HepG2 (cell line): ENCODE measurements around the gene RASGRP2. TPM values are rescaled to one million over a fixed set of nuclear protein-coding genes. Genes with fewer than 3 reads are reported as not detected.

Source experiments
- GABPA ChIP-seq, 2 experiments: IDR thresholded peaks; 2 replicates each; pipeline ENCODE4 v1.6.1; 2011 to 2016; ENCODE audit warnings: low read depth in 2 of 2, low read length in 1 of 2, missing biosample characterization in 1 of 2, missing genetic modification characterization in 1 of 2
- GABPB1 ChIP-seq: IDR thresholded peaks from 2 replicates; pipeline ENCODE4 v1.6.1; 2016; ENCODE audit warnings: mild to moderate bottlenecking, missing genetic modification reagents, moderate library complexity, missing compliant biosample characterization
- HNRNPK ChIP-seq: fragments of 200-400 bp; formaldehyde crosslinking; IDR thresholded peaks from 2 replicates; pipeline ENCODE4 v1.6.1; 2018; ENCODE audit warnings: low read length, low read depth, moderate library complexity, mild to moderate bottlenecking; ENCODE audit not compliant: poor library complexity, severe bottlenecking
- KDM1A ChIP-seq: IDR thresholded peaks from 2 replicates; pipeline ENCODE4 v1.6.1; 2016; ENCODE audit warnings: missing compliant biosample characterization
- MTF2 ChIP-seq: sonication (generic); formaldehyde crosslinking; IDR thresholded peaks from 2 replicates; pipeline ENCODE4 v1.5.0; 2020; ENCODE audit warnings: missing genetic modification reagents, borderline replicate concordance
- PATZ1 ChIP-seq: sonication (generic); formaldehyde crosslinking; IDR thresholded peaks from 2 replicates; pipeline ENCODE4 v1.4.0; 2020; ENCODE audit warnings: missing genetic modification reagents
- RNF2 ChIP-seq: fragments of 450-650 bp; conservative IDR thresholded peaks from 2 replicates; pipeline ENCODE4 v1.6.1; 2016; ENCODE audit warnings: low read depth
- SP1 ChIP-seq, 2 experiments: fragments of 450-650 bp in 1 of 2; sonication (generic) in 1 of 2; formaldehyde crosslinking in 1 of 2; IDR thresholded peaks; 2 replicates each; pipeline versions ENCODE4 v1.4.0 to v1.6.1; 2016 to 2020; ENCODE audit warnings: missing genetic modification reagents in 1 of 2
- TAF1 ChIP-seq: sonication (generic); formaldehyde crosslinking; IDR thresholded peaks from 2 replicates; pipeline ENCODE4 v1.4.0; 2020; ENCODE audit warnings: missing genetic modification reagents
- TEAD2 ChIP-seq: sonication (generic); formaldehyde crosslinking; IDR thresholded peaks from 2 replicates; pipeline ENCODE4 v1.9.0; 2021; ENCODE audit warnings: missing genetic modification reagents
- TFDP1 ChIP-seq: IDR thresholded peaks from 2 replicates; pipeline ENCODE4 v1.6.1; 2016; ENCODE audit warnings: missing compliant biosample characterization, missing genetic modification reagents, borderline replicate concordance
- ZGPAT ChIP-seq: IDR thresholded peaks from 2 replicates; pipeline ENCODE4 v1.6.1; 2016; ENCODE audit warnings: mild to moderate bottlenecking
- ZNF251 ChIP-seq: sonication (generic); formaldehyde crosslinking; IDR thresholded peaks from 2 replicates; pipeline ENCODE4 v1.9.0; 2021; ENCODE audit warnings: mild to moderate bottlenecking, missing genetic modification reagents
- ZNF567 ChIP-seq: sonication (generic); formaldehyde crosslinking; IDR thresholded peaks from 2 replicates; pipeline ENCODE4 v1.8.1; 2023; ENCODE audit warnings: mild to moderate bottlenecking, missing genetic modification reagents, borderline replicate concordance
- ZNF687 ChIP-seq: sonication (generic); formaldehyde crosslinking; IDR thresholded peaks from 2 replicates; pipeline ENCODE4 v1.5.1; 2020; ENCODE audit warnings: mild to moderate bottlenecking, missing genetic modification reagents, moderate library complexity
- ZNF710 ChIP-seq: sonication (generic); formaldehyde crosslinking; IDR thresholded peaks from 2 replicates; pipeline ENCODE4 v1.5.0; 2020; ENCODE audit warnings: mild to moderate bottlenecking, missing genetic modification reagents, borderline replicate concordance
- ZNF749 ChIP-seq: sonication (generic); formaldehyde crosslinking; IDR thresholded peaks from 2 replicates; pipeline ENCODE4 v1.8.0; 2022; ENCODE audit warnings: mild to moderate bottlenecking, missing genetic modification reagents, moderate library complexity, borderline replicate concordance
- polyA plus RNA-seq, 8 experiments: library from polyadenylated mRNA; depleted of rRNA in 3 of 8; stranded (reverse) in 7 of 8; unstranded in 1 of 8; fragments of >200 nt; fragmentation: Illumina TruSeq in 4 of 8; extraction: Trizol in 4 of 8; gene quantifications; 2 replicates each; pipeline versions ENCODE4 v1.2.1 to v1.2.3, GENCODE V29; 2011 to 2016; ENCODE audit warnings: low read depth in 4 of 8, missing spikeins in 1 of 8, mixed read lengths in 1 of 8; ENCODE audit not compliant: insufficient read depth in 1 of 8
- total RNA-seq, 5 experiments: library from RNA; depleted of rRNA; stranded (reverse); fragments of >200 nt; fragmentation: Illumina TruSeq; extraction: Trizol; gene quantifications; 2 replicates each; pipeline ENCODE4 v1.2.3, GENCODE V29; 2016; ENCODE audit warnings: low read depth in 1 of 5

The RASGRP2 gene
- total and polyA plus RNA-seq, 2 of the 13 experiments (the other 11 are each of a cell fraction or from before 2014, with no cell fraction given), result 0.61 TPM; not detected in 1

GRCh38 chr11:64742889-64743590 is 902 bp downstream of the RASGRP2 start (continued):
- TF ChIP-seq TFDP1 (CRISPR knock-in tag), result peak; percentile 53; the same call in 1 of the 2 replicates
- 0 out of 2 replicates have a peak, but pooled peaks have one; percentile 12 for TF ChIP-seq GABPA (IDR thresholded peaks at IDR 0.05; ENCODE audit: low read depth, low read length)
- TF ChIP-seq GABPA (CRISPR knock-in tag; IDR thresholded peaks at IDR 0.05; ENCODE audit: low read depth), result no peak
- peak; percentile 10; the same call in 1 of the 2 replicates for TF ChIP-seq PATZ1 (CRISPR knock-in tag)
- TF ChIP-seq TAF1, result 0 out of 2 replicates have a peak, but pooled peaks have one; percentile 14
- TF ChIP-seq SP1 (IDR thresholded peaks at IDR 0.05), result no peak
- TF ChIP-seq SP1 (CRISPR knock-in tag; IDR thresholded peaks at IDR 0.05), result peak; percentile 34; the same call in 1 of the 2 replicates
- 0 out of 2 replicates have a peak, but pooled peaks have one; percentile 38 for TF ChIP-seq RNF2
- no peak for TF ChIP-seq TEAD2 (CRISPR knock-in tag)
- TF ChIP-seq ZNF687 (CRISPR knock-in tag), result peak; percentile 27
- TF ChIP-seq GABPB1 (CRISPR knock-in tag), result peak; percentile 64; the same call in 1 of the 2 replicates
- no peak for TF ChIP-seq ZNF749 (CRISPR knock-in tag)
- TF ChIP-seq KDM1A (CRISPR knock-in tag), result no peak
- peak; percentile 18; the same call in 1 of the 2 replicates for TF ChIP-seq ZNF710 (CRISPR knock-in tag)
- TF ChIP-seq HNRNPK, result peak; percentile 42
- TF ChIP-seq ZGPAT, result peak; percentile 9; the same call in 1 of the 2 replicates
- no peak for TF ChIP-seq ZNF251 (CRISPR knock-in tag)
- no peak for TF ChIP-seq ZNF567 (CRISPR knock-in tag)
- TF ChIP-seq MTF2 (CRISPR knock-in tag), result 0 out of 2 replicates have a peak, but pooled peaks have one; percentile 58
